ENCODE measurements around the gene PAMR1. TPM values are rescaled to one million over a fixed set of nuclear protein-coding genes. Genes with fewer than 3 reads are reported as not detected.

The PAMR1 gene
- total and polyA plus RNA-seq, 2 of the 8 experiments (the other 6 are each of a cell fraction or from before 2014, with no cell fraction given), result 3.0 to 6.9 TPM

DNA sequence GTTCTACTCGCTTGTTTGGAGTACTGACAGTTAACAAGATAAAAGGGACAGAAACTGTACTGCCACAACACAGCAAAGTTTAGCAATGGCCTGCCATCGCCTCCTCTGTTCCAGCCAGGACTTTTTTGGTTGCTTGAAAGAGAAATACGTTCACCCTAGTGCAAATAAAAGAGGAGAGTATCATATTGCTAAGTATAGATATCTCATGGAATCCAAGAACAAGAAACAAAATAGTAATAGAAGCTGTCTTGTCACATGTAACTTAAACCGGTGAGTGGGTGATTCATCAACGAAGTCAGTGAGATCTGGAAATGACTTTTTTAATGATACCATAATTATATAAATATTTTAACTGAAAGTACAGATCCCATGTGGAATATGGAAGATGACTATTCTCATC lies 141.5 kb downstream of the PAMR1 start:
- Histone ChIP-seq H2AFZ (ENCODE audit: low read length) (no peak overlapping the region), H3K79me1 (ENCODE audit: low read depth, low read length) (no peaks in the 10 kb centered on the region), H3K23ac (ENCODE audit: insufficient read length) (no peak overlapping the region), H3K4me2 (ENCODE audit: insufficient read depth in 1 of 2, low read depth in 2 of 2, low read length in 2 of 2) (no peak overlapping the region), H3K18ac (ENCODE audit: extremely low read depth, low read length) (no peak overlapping the region), H3K27ac (ENCODE audit: low read depth, low read length) (no peak overlapping the region), H4K5ac (ENCODE audit: insufficient read length, low read depth, low read length) (no peak overlapping the region), H2BK5ac (ENCODE audit: low read depth, low read length) (no peak overlapping the region), H3K9me3 (ENCODE audit: insufficient read depth in 2 of 2, low read depth in 1 of 2, low read length in 1 of 2) (no peaks in the 10 kb centered on the region), H2BK15ac (ENCODE audit: low read length) (no peak overlapping the region), H3K4ac (replicated peaks; ENCODE audit: insufficient read length, low read depth, low read length) (no peak overlapping the region), H3K4me1 (replicated peaks in 1 of 4; ENCODE audit: control insufficient read depth in 3 of 4, insufficient read depth in 4 of 4, low read length in 3 of 4) (no peaks in the 10 kb centered on the region; a peak in 2 of 7 replicates), H3K36me3 (ENCODE audit: control insufficient read depth in 2 of 4, insufficient read depth in 4 of 4, low read length in 3 of 4) (no peaks in the 10 kb centered on the region), H4K91ac (replicated peaks; ENCODE audit: insufficient read length, low read length) (no peak overlapping the region), H2BK120ac (replicated peaks; ENCODE audit: low read depth, low read length) (no peak overlapping the region), H4K8ac (ENCODE audit: extremely low read depth, insufficient read depth, low read length) (no peak overlapping the region), H3K23me2 (ENCODE audit: low read depth, low read length) (no peaks in the 10 kb centered on the region), H3K79me2 (ENCODE audit: control insufficient read depth in 1 of 2, insufficient read depth in 2 of 2, low read length in 2 of 2) (no peaks in the 10 kb centered on the region), H2BK12ac (ENCODE audit: low read depth, low read length) (no peak overlapping the region), H2AK5ac (ENCODE audit: low read depth, low read length) (no peak overlapping the region), H3K14ac (ENCODE audit: insufficient read length) (no peak overlapping the region), H4K20me1 (replicated peaks in 1 of 2; ENCODE audit: control insufficient read depth in 1 of 2, insufficient read depth in 2 of 2, low read length in 2 of 2) (no peaks in the 10 kb centered on the region), H3K27me3 (replicated peaks in 1 of 4; ENCODE audit: control insufficient read depth in 3 of 4, extremely low read depth in 1 of 4, insufficient read depth in 3 of 4, low read length in 3 of 4) (no peaks in the 10 kb centered on the region), H3K9ac (replicated peaks in 1 of 4; ENCODE audit: extremely low read depth in 1 of 4, low read depth in 3 of 4, low read length in 3 of 4) (no peak overlapping the region), H3K4me3 (ENCODE audit: extremely low read depth in 1 of 4, insufficient read depth in 2 of 4, low read depth in 3 of 4, low read length in 4 of 4) (no peak overlapping the region), H3K56ac (replicated peaks; ENCODE audit: insufficient read length, low read depth, low read length) (no peak overlapping the region), H2BK20ac (ENCODE audit: low read length) (no peak overlapping the region)
- POLR2A ChIA-PET (ENCODE audit: partially characterized antibody), result no interaction called here
- 92% methylated on average over 5 of the region's 5 CpGs; no CpG with 5 or more reads in 1 of the 2 experiments for WGBS, 2 experiments (ENCODE audit: extremely low coverage in 1 of 2, insufficient coverage in 1 of 2, insufficient read length in 1 of 2, insufficient replicate concordance in 2 of 2, low coverage in 1 of 2, low lambda C conversion rate in 2 of 2, missing lambda C conversion rate in 1 of 2)
- FAIRE-seq, result no peak
- DNase-seq (ENCODE audit: low read depth in 1 of 2, low spot score in 2 of 2), result no peak
- CTCF ChIA-PET (ENCODE audit: partially characterized antibody), result no interaction called here
- TF ChIP-seq EZH2 (IDR thresholded peaks at IDR 0.05; ENCODE audit: low read depth, low read length, severe bottlenecking), result no peak
- no peak for TF ChIP-seq JUND (IDR thresholded peaks at IDR 0.05; ENCODE audit: low read length)
- TF ChIP-seq POLR2AphosphoS5 (IDR thresholded peaks at IDR 0.05; ENCODE audit: low read depth, low read length), result no peak

Other genes with a start within 250 kb of the PAMR1 start
- gene SLC1A2, start 106.1 kb downstream of the PAMR1 start, total RNA-seq (2021; fragmentation: NEBNext Ultra II Directional; extraction: Animal tissue kit (Norgen Biotek cat#: 25700)), result 1.2 and 1.4 TPM in 2 replicates
- gene SLC1A2, start 106.1 kb downstream of the PAMR1 start, polyA plus RNA-seq (2011; rRNA removed), result 0.28 and 0.57 TPM in 2 replicates
- gene FJX1, start 92.8 kb upstream of the PAMR1 start, total RNA-seq (2021; fragmentation: NEBNext Ultra II Directional; extraction: Animal tissue kit (Norgen Biotek cat#: 25700)), result 13.3 and 14.2 TPM in 2 replicates
- gene FJX1, start 92.8 kb upstream of the PAMR1 start, polyA plus RNA-seq (2011; rRNA removed), result 6.3 and 10.0 TPM in 2 replicates
- 34.4 and 34.7 TPM in 2 replicates for gene TRIM44, start 137.2 kb upstream of the PAMR1 start, total RNA-seq (2021; fragmentation: NEBNext Ultra II Directional; extraction: Animal tissue kit (Norgen Biotek cat#: 25700))
- gene TRIM44, start 137.2 kb upstream of the PAMR1 start, polyA plus RNA-seq (2011; rRNA removed), result 13.9 and 14.1 TPM in 2 replicates

All from H1 (cell line).